ENCODE results near the gene GRIN2A. TPM values are rescaled to one million over a fixed set of nuclear protein-coding genes. Genes with fewer than 3 reads are reported as not detected.

Gene GRIN2A
- polyA plus RNA-seq, 1 donor from 2014 or later = 0.11 TPM

GRCh38 chr16:10138881-10139280 is 43.3 kb downstream of the GRIN2A start:
- no peaks in the 10 kb centered on the region for H3K9me2 ChIP-seq (ENCODE audit: insufficient read depth, low read length)
- H2AFZ ChIP-seq (ENCODE audit: low read depth, low read length) = no peak overlapping the region
- no peaks in the 10 kb centered on the region for H3K79me2 ChIP-seq (replicated peaks; ENCODE audit: insufficient read depth, low read length)
- H3K9me3 ChIP-seq (ENCODE audit: low read length) = no peaks in the 10 kb centered on the region
- no peaks in the 10 kb centered on the region for H3F3A ChIP-seq (ENCODE audit: insufficient read depth, low read length, poor library complexity, severe bottlenecking)
- TF ChIP-seq RAD21 (conservative IDR thresholded peaks at IDR 0.05) = no peak
- no peak for TF ChIP-seq EZH2 (IDR thresholded peaks at IDR 0.05; ENCODE audit: borderline replicate concordance, insufficient read depth, low read length, poor library complexity, severe bottlenecking)
- no peak for TF ChIP-seq POLR2AphosphoS5 (IDR thresholded peaks at IDR 0.05)
- TF ChIP-seq SMC3 (conservative IDR thresholded peaks at IDR 0.05; ENCODE audit: poor library complexity) = no peak
- no peak for TF ChIP-seq MXI1 (conservative IDR thresholded peaks at IDR 0.05; ENCODE audit: poor library complexity, severe bottlenecking)
- no peak for TF ChIP-seq REST (IDR thresholded peaks at IDR 0.05; ENCODE audit: borderline replicate concordance)
- no peak for TF ChIP-seq EP300 (conservative IDR thresholded peaks at IDR 0.05; ENCODE audit: poor library complexity, severe bottlenecking)
- no peak for TF ChIP-seq TAF1 (IDR thresholded peaks at IDR 0.05; ENCODE audit: low read depth)
- TF ChIP-seq CTCF (IDR thresholded peaks at IDR 0.05; ENCODE audit: poor library complexity, severe bottlenecking) = no peak
- no peaks in the 10 kb centered on the region for H3K27me3 ChIP-seq (ENCODE audit: insufficient read depth, low read depth, low read length)
- no peak overlapping the region for H3K27ac ChIP-seq (ENCODE audit: low read length)
- no peak overlapping the region for H3K9ac ChIP-seq (ENCODE audit: low read length)
- H3K36me3 ChIP-seq (ENCODE audit: insufficient read depth, low read length) = no peaks in the 10 kb centered on the region
- H3K4me2 ChIP-seq (ENCODE audit: low read length) = no peak overlapping the region
- no peaks in the 10 kb centered on the region for H4K20me1 ChIP-seq (ENCODE audit: insufficient read depth)
- H3K4me3 ChIP-seq (ENCODE audit: low read length) = no peak overlapping the region

GRCh38 chr16:10137341-10137740 is 44.9 kb downstream of the GRIN2A start:
- Histone ChIP-seq H3K4me3 (ENCODE audit: low read length) (no peak overlapping the region), H3K27ac (ENCODE audit: low read length) (no peak overlapping the region), H3K9me3 (ENCODE audit: low read length) (no peaks in the 10 kb centered on the region), H3K36me3 (ENCODE audit: insufficient read depth, low read length) (no peaks in the 10 kb centered on the region), H3K27me3 (ENCODE audit: insufficient read depth, low read depth, low read length) (no peaks in the 10 kb centered on the region), H3F3A (ENCODE audit: insufficient read depth, low read length, poor library complexity, severe bottlenecking) (no peaks in the 10 kb centered on the region), H2AFZ (ENCODE audit: low read depth, low read length) (no peak overlapping the region), H4K20me1 (ENCODE audit: insufficient read depth) (no peaks in the 10 kb centered on the region), H3K9me2 (ENCODE audit: insufficient read depth, low read length) (no peaks in the 10 kb centered on the region), H3K4me2 (ENCODE audit: low read length) (no peak overlapping the region), H3K79me2 (replicated peaks; ENCODE audit: insufficient read depth, low read length) (no peaks in the 10 kb centered on the region), H3K9ac (ENCODE audit: low read length) (no peak overlapping the region)
- TF ChIP-seq REST (IDR thresholded peaks at IDR 0.05; ENCODE audit: borderline replicate concordance) (no peak), POLR2AphosphoS5 (IDR thresholded peaks at IDR 0.05) (no peak), CTCF (IDR thresholded peaks at IDR 0.05; ENCODE audit: poor library complexity, severe bottlenecking) (no peak), EZH2 (IDR thresholded peaks at IDR 0.05; ENCODE audit: borderline replicate concordance, insufficient read depth, low read length, poor library complexity, severe bottlenecking) (no peak)
